HG03095 (cell line): ENCODE data around the gene FSTL4.

Experiments used
- ATAC-seq: cut with Tn5 transposase; IDR thresholded peaks from one replicate; pipeline ENCODE4 v1.9.1; 2021; ENCODE audit warnings: moderate library complexity; ENCODE audit not compliant: unreplicated experiment

Gene FSTL4

DNA sequence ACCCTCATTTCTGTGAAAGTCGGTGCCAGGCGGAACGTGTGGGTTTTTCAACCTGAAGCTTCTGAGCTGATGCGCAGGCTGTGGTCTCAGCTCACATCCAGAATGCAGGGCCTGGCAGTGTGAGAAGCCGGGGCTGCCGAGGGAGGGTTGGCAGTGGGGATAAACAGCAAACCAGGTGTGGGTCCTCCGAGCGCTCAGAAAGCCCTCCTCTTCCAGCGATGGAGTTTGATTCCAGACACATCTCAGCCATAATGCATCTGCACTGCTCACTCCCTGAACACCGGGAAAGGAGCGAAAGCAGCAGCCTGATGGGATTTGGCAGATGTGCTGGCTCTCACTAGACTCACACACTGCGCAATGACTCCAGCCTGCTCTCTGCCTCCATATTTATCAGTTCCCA is 280.4 kb downstream of the FSTL4 start:
- no peak for ATAC-seq

DNA sequence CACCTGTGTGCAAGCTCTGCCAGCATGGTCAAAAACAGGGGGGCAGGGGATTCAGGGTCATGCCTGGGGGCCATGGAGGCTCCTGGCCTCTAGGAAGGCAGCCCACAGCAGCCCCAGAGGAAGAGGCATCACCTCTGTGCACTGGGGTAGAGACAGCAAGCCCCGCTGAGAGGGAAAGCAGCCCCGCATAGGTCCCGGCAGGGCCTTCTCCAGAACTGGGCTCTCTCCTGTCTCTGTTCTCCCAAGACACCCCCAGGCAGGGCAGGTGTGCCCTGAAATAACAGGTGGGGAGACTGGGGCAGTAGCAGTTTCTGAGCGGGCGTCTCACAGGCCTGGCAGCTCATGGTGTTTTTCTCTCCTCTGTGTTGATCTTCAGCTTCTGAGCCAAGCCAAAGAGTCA is 281.4 kb downstream of the FSTL4 start:
- ATAC-seq, result no peak

DNA sequence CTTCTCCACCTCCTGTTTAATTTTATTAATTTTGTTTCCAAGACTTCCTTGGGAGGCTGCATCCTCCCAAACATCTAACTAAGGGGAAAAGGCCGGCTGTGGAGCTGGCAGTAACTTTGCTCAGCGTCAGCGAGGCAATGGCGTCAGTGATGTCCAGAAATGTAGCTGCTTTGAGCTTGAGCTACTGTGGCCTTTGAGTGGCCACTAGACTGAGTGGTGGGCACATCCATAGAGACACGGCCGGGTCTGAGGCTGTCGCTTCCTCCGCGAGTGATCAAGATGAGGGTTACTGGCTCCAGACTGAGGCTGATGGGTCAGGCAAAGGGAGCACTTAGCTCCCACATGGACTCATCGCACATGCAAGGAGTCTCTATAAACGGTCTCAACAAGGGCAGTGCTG is 283.5 kb downstream of the FSTL4 start:
- ATAC-seq, result no peak

DNA sequence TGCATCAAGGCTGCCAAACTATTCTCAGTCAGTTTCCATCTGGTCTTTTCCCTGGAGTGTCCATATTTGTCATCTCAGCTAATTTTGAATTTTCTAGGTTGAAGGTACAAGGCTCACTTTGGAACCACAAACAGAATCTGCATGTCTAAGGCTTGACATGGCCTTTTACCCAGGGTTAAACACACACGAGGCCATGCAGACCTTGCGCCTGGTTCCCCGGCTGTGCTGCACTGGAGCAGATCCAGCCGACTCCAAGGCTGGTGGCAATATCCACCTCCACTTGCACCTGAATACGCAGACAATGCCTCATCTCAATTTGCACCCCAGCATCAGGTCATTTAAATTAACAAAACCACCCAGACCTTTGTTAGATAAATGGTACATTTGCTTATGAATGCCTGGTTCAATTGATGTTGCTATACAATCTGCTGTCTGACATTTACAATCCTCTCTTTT is 284.4 kb downstream of the FSTL4 start:
- no peak for ATAC-seq

DNA sequence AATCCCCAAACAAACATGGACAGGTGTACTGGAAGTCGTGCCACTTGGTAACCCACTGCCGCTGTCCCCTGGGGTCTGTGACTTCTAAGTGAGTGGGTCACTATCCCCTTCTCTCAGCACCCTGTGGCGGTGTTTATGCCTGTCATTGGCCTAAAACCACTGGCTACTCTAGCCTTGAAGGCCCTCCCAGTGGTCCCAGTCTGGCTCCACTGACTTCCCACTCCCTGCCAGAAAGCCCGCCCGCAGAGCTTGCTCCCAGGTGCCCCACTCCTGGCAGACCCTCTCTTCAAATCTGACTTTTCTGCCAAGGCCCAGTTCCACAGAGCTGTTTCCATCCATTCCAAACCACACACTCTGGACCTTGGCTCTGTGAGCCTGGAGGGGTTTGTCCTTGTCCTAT is 286.0 kb downstream of the FSTL4 start:
- no peak for ATAC-seq

DNA sequence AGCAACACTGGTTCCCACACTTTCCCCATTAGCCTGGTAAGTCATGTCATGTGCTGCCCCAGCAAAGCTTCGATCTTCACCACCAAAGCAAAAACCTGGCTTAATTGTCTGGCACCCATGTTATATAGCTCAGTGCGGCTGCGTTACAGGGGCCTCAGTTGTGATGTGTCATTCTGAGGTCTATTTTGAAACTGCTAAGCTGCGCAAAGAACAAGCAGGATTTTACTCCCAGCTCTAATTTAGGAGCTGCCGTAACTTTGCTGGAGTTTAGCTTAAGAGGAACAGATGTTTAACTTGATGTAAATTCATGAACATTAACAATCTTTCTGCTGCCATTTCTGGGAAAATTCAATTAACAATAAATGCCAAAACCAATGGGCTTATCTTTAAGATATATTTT is 286.5 kb downstream of the FSTL4 start:
- no peak for ATAC-seq

DNA sequence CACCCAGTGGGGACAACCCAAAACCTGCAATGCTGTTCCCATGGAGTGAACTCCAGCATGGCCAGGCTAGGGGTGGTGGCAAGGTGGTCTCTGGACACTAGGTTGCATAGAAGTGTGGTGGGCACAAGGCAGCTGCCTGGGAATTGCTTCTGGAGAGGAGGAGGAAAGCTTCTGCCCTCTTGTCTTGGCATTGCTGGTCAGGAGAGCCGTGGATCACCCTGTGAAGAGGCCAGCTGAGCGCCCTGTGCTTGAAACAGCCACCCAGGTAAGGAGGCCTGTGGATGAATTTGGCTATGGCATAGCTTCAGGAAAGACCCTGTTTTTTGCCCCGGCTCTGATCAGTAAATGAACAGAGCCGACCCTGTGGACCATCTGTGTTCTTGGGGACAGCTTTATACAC is 287.4 kb downstream of the FSTL4 start:
- no peak for ATAC-seq

DNA sequence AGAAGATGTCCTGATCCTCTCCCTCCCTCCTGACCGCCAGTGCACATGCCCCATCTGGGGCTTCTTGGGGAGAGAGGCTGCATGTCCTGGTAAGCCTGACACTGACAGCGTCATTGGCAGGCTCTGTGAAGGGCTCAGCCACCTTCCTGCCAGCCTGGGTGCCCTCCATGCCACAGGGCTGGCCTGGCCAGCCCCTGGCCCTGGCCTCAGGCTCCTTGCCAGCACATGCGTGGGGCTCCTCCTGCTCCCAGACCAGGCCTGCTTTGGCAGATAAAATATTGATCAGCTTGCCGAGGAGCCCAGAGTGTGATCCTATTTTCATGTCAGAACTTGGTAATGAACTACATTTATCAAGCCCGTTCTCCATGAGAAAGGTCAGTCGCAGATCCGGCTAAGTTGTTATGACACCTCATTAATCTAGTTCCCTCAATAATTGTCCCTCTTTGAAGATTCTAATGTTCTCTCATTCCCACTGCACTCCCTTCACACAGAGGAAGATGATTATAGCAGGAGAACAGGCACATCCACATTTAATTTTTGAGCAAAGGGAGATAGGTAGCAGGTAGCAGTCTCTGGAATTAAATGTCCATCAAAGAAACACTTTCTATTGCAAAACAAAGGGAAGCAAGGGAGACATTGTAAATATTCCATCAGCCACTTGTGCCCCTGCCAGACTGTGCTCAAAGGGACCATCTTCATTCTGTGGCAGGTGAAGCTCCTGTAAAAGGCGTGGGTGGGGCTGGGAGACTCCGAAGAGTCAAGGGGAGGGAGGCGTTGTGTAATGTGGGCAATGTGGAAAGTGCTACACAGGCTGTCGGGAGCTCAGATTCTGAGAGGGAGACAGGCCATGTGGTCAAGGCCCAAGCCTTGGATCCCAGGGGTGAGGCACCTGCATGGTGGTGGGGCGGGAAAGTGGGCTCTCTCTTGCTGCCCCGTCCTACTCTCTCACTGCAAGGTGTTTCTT is 288.6 kb downstream of the FSTL4 start:
- no peak for ATAC-seq

DNA sequence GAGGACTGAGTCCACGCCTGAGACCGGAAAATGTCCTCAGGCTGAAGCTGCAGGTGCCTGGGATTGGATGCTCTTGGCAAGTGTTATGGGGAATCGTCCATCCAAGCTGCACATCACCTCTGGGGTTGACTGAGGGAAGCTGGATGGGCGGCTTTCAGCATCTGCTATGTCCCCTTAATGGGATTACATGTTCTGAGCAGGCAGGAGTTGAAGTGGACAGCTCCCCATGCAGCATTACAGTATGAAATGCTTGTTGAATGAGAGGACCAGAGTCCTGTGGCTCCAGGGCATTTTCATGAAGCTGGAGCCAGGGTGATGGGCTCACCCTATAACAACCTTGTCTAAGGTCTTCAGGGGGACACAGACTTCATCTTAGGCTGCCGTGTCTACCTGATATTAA is 289.6 kb downstream of the FSTL4 start:
- ATAC-seq, result no peak

DNA sequence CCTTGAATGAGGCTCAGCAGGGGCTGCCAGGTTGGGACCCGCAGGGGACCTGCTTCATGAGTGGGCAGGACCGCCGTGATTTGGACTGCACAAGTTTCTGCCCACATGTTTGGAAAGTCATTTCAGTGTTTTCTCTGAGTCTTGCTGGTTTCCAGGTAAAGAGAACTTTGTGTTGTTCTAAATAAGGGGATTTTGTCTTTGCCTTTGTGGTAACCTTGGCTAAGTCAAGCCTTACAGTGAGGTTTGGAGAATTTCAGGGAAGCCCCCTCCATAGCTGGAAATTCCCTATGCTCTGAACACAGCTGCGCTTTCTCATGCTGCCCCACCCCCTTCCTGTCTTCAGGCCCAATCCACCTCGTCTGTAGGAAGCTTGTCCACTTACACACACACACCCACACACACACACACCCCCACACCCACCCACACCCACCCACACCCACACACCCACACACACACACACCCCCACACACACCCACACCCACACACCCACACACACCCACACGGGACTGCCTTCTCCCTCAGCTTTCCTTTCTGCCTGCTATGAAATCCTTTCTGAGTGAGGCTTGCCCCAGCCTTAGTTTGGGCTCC is 290.4 kb downstream of the FSTL4 start:
- peak; percentile 47 for ATAC-seq

DNA sequence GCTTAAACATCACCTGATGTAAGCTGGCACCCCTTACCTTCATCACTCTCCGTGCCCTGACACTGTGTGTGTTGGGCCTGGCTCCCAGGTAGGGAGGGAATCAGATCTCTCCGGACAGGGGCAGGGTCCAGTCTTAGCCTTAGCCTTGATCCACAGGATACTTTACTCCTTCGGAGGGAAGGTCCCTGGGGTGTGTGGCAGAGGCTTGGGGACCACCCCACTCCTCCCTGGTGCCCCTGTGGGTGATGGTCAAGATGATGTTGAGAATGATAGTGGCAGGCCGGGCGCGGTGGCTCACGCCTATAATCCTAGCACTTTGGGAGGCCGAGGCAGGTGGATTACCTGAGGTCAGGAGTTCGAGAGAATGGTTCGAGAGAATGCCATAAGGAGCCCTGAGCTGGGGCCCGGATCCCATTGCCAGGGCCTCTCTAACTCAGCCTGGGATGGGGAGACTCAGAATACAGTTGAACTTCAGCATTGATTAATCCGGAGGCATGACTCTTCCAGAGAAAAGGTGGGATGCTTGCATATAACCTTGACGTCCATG is 291.0 kb downstream of the FSTL4 start:
- ATAC-seq, result no peak

DNA sequence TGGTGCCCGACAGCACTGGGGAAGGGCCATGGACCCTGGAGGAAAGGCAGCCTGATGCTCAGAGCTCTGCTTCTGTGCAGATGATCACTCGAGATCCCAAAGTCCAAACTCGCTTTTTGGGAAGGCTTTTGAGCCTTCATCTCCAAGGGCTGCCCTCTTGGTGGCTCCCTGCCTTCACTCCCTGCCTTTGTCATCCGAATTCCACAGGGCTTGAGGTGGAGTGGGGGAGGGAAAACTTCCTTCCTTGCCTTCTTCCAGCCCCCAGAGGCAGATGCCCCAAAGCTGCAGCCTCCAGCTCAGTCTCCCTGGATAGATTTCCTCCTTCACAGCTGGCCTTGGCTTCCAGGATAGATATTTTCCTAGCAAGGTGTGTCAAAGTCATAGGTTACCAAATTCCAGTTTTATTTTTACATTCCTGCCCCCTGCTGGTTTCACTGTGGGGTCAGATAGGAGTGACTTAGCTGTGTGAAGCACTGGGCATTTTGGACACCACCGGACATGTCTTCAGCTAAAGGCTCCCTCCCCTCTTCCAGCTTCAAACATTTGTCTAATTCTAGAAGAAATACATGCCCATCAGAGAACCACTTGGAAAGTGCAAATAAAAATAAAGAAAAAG is 292.3 kb downstream of the FSTL4 start:
- no peak for ATAC-seq

DNA sequence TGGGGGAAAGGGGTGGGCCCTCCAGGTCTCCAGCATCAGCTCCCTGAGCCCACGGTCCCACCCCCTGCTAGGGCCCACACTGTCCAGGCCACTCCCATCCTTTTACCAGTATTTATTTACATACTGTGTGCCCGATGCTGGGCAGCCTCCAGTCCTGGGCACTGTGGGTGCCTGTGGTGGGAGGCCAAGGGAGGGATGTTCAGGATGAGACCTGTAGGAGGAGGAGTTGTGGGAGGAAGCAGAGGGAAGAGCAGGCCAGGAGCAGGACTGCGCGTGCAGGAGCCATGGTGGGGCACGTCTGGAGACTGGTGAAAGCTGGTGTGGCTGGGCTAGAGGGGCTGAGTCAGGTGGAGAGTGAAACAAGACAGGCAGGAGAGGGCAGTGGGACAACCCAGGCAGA is 293.1 kb downstream of the FSTL4 start:
- no peak for ATAC-seq

DNA sequence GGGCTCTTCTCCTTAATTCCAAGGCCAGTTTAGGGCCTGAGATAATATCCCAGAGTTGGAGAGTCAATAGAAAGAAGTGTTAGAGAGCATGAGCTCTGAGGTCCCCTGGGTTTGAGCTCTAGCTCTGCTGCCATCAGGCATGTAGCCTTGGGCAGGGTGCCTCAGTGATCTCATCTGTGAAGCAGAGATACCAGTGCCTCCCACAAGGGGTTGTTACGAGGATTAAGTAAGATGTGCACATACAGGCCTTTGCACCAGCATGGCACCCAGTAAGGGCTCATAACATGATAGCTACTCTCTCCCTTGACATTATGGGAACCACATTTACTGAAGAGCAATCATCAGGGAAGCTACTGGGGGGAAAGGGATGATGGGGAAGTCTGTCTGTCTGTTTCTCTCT is 294.8 kb downstream of the FSTL4 start:
- ATAC-seq, result no peak

DNA sequence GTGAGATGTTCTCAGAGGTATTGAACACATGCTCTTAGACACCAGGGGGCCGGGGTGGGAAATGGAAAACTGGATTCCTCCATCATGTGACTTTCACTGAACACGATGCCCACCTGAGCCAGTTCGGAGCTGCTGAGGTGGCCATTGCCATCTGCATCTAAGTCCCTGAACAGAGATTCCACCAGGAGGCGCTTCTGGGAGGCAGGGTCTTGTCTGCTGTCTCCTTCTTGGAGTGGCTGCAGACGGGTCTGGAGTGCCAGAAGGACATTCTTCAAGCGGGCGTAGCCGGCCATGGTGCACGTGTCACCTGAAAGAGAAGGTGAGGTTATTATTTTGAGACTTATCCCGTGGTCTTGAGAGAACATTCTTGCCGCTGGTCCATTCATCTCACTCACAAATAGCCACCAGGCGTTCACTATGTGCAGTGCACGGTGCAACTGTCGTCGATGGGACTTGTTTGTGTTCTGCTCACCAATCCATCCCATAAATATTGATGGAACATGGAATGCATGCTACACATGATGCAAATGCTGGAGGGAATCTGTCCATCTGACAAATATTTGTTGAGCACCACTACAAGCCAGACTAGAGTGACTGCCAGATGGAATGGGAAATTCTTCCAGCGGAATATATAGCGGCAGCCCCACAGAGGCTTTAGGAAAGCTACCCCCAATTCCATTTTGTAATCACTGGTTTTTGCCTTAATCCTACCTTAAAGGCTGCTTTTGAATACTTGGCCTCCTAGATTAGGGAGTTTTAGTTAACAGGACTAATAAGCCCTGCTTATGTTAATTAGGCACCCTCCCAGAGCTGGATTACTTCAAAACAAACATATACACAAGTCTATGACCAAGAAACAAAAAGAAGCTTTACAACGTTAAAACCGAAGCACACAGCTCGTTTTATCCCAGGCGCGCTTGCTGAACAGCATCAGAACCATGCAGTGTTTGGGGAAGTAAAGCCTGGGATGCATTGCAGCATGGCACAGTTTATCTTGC is 295.7 kb downstream of the FSTL4 start:
- no peak for ATAC-seq

DNA sequence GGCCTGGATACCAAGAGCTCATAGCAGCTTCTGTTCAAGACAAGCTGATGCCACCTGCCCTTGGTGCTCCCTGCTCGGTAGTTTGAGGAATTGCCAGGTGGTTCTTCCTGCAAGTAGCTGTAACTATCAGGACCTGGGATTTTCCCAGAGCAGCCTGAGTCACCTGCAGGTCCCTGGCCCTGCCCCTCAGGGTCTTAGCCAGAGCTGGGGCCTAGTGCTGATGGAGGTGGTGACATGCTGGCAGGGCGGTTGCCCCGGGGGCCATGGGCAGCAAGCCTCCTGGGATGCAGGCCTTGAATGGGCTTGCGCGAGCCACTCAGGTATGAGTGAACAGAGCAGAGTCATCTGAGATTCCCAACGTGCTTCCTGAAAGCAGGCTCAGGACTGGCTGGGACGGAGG is 298.3 kb downstream of the FSTL4 start:
- ATAC-seq, result no peak

DNA sequence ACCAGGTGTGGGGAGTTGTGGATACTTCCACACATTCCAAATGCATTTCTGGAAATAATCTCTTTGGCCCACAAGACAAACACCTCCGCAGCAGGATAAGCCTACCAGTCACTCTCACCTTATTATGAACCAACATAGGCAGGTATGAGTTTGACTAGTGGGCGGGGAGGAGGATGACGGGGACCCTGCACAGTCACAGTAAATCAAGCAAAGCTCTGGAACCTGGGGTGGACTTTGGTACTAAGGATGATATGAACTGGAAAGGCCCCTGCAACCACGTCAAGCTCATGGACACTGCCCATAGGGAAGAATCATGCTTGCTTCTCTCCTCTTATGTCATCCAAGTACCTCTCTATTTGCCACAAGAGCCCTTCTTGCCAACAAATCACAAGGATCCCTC is 301.2 kb downstream of the FSTL4 start:
- ATAC-seq, result no peak

DNA sequence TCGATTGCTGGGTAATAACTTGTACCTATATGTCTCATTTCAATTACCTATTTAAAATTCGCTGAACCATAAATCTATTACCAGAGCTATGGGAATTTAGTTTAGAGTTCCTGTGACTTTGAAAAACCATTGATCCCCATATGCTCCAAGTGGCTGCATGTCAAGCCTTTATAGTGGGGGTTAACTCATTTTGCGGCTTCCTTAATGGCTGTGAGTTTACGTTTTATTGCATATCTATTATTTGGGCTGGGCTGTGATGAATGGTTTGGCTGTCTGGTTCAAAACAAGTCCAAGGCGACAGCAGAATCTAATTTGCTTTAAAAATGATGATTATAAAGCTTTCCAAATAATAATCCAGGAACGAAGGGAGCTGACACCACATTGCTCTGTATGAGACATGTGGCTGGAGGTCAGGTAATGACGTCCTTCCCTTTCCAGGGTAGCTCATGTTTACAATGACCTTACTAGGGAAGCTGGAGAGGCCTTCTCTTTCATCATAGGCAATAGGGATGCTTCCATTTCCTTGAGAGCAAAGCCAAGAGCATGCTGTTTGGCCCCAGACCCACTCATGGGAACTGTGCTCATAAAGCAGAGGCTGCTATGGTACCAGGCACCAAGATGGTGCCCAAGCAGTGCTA is 302.2 kb downstream of the FSTL4 start:
- ATAC-seq, result no peak

DNA sequence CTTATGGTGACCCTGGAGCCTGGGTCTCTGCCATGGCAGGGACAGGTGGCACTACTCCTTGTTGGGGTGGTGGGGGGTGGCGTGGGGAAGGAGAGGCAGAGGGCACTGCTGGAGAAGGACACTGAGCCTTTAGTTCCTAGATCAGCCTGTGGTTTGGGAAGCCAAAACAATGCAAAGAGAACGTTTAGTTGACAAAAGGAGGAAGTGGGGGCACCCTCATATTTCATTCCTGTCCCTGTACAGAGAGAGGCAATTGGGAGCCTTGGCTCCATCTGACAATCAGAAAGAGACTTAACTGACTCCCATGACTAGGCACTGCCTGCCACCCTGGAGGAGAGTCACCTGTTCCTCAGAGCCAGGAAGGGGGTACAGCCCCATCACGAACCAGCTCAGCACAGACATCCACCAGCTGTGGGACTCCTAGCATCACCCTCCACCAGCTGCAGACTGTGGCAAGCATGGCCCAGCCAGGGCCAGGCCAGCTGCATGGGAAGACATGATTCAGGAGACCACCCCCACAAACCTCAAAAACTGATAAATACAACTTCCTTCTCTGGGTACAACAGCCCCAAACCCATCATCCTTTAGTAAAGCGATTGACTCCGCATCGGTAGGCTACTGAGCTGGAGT is 303.1 kb downstream of the FSTL4 start:
- no peak for ATAC-seq

DNA sequence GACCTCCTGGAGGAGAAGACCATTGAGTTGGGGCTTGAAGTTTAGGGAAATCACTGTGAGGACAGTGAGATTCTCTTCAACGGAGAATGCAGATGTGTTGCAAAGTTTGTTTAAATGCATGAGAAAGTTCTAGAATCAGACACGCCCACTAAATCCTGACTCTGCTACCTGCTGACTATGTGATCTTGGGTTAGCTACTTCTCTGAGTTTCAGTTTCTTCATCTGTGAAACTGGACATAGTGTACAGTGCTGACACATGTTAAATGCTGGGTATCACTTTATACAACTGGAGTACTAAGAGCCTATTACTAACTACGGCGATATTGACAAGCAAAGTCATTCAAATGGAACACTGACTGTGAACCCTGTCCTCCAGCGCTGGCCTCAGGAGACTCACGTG is 305.1 kb downstream of the FSTL4 start:
- ATAC-seq, result peak; percentile 73
